ENCODE measurements around the gene UGP2. TPM values are rescaled to one million over a fixed set of nuclear protein-coding genes. Genes with fewer than 3 reads are reported as not detected.

UGP2 gene
- total and polyA plus RNA-seq, 4 experiments from 2014 or later: 77.6 to 224 (median 115) TPM

DNA sequence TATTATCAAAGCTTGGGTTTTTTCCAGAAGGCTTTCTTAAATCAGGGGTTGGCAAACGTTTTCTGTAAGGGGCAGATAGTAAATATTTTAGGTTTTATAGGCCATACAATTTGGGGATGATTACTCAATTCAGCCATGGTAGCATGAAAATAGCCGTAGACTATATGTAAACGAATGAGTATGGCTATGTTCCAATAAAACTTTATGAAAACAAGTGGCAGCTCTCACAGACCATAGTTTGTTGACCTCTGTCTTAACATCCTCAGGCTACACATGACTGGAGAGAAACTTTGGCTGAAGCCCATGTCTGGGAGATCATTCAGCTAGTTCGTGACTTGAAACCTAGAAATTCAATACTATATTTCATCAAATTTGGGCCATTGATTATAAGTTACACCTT lies 30.2 kb downstream of the UGP2 start:
- no peak for DNase-seq
- Histone ChIP-seq H3K4me1 (ENCODE audit: insufficient read depth, low read length) (peaks cover 8% of the 10 kb centered on the region), H3K9me3 (ENCODE audit: control insufficient read depth in 1 of 2, low read length in 2 of 2) (no peaks in the 10 kb centered on the region), H3K36me3 (ENCODE audit: insufficient read depth, low read length) (no peaks in the 10 kb centered on the region), H3K27ac (ENCODE audit: low read depth, low read length) (no peak overlapping the region), H3K27me3 (ENCODE audit: insufficient read depth, low read length) (no peaks in the 10 kb centered on the region), H3K4me3 (ENCODE audit: low read length in 2 of 2) (no peak overlapping the region)
- Mint-ChIP-seq H3K4me3 (no peak overlapping the region), H3K36me3 (peaks cover 41 to 54% of the 10 kb centered on the region in 2 donors), H3K9me3 (peaks cover 0 to 2% (median 0%) of the 10 kb centered on the region in 8 donors), H3K4me1 (peaks cover 33 to 53% (median 41%) of the 10 kb centered on the region in 4 donors), H3K27ac (peak overlapping the region in 1 of 7 donors; percentile 41), H3K27me3 (no peaks in the 10 kb centered on the region)
- POLR2A ChIA-PET (ENCODE audit: partially characterized antibody): no interaction called here
- intact Hi-C loops (cut with micrococcal nuclease): no loop called here
- CTCF ChIA-PET (ENCODE audit: partially characterized antibody): interaction anchor here (0.6 to 1.7 kb wide), 2 partner anchors 11 to 173 kb away, joined by 3 to 4 read pairs; no protein-coding TSS in a partner anchor

DNA sequence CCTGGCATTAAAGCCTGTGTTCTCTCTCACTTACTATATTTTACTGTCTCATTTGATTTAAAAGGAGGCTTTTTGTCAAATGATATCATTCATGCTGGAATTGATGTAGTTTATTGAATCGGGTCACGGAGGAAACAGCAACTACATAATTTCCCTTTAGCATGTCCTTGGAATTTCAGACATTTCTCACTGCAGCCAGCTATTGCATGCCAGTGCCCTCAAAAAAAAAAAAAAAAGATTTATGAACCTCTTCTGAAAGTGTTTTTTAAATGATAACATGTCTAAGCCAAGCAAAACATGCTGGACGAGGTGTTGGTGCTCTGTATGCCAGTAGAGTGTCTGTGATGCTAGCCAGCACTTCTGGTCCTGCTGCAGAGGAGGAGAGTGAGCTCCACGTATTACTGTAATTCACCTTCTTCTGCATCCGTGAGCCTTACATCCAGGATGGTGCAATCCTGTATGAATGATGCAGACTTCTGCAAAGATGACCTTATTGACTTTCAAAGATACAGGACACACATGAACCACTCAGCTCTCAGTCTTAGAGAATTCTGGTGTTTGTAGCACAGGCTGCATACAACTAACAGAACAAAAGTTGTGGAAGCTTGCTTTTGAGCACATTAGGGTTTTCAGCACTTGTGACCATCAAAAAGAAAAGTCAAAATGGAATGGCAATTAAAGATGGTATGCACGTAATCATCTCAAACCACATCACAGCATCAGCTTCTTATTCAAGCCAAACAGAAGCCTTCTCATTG lies 31.1 kb downstream of the UGP2 start:
- H3K27me3 Mint-ChIP-seq: no peaks in the 10 kb centered on the region
- intact Hi-C loops (cut with micrococcal nuclease): no loop called here
- Histone ChIP-seq H3K27ac (ENCODE audit: low read depth, low read length) (no peak overlapping the region), H3K9me3 (ENCODE audit: control insufficient read depth in 1 of 2, low read length in 2 of 2) (no peaks in the 10 kb centered on the region), H3K4me3 (ENCODE audit: low read length in 2 of 2) (no peak overlapping the region), H3K36me3 (ENCODE audit: insufficient read depth, low read length) (no peaks in the 10 kb centered on the region), H3K4me1 (ENCODE audit: insufficient read depth, low read length) (peaks cover 8% of the 10 kb centered on the region), H3K27me3 (ENCODE audit: insufficient read depth, low read length) (no peaks in the 10 kb centered on the region)
- H3K27ac Mint-ChIP-seq: no peak overlapping the region
- POLR2A ChIA-PET (ENCODE audit: partially characterized antibody): interaction anchor here (1.2 kb wide), 1 partner anchor 32 kb away, joined by 4 read pairs; no protein-coding TSS in a partner anchor
- peaks cover 0 to 2% (median 0%) of the 10 kb centered on the region in 8 donors for H3K9me3 Mint-ChIP-seq
- CTCF ChIA-PET (ENCODE audit: partially characterized antibody): interaction anchor here (1.2 to 1.7 kb wide), 2 partner anchors 11 to 174 kb away, joined by 4 to 5 read pairs; no protein-coding TSS in a partner anchor
- peaks cover 48 to 60% of the 10 kb centered on the region in 2 donors for H3K36me3 Mint-ChIP-seq
- no peak overlapping the region for H3K4me3 Mint-ChIP-seq
- peaks cover 34 to 53% (median 43%) of the 10 kb centered on the region in 4 donors for H3K4me1 Mint-ChIP-seq
- DNase-seq: no peak

DNA sequence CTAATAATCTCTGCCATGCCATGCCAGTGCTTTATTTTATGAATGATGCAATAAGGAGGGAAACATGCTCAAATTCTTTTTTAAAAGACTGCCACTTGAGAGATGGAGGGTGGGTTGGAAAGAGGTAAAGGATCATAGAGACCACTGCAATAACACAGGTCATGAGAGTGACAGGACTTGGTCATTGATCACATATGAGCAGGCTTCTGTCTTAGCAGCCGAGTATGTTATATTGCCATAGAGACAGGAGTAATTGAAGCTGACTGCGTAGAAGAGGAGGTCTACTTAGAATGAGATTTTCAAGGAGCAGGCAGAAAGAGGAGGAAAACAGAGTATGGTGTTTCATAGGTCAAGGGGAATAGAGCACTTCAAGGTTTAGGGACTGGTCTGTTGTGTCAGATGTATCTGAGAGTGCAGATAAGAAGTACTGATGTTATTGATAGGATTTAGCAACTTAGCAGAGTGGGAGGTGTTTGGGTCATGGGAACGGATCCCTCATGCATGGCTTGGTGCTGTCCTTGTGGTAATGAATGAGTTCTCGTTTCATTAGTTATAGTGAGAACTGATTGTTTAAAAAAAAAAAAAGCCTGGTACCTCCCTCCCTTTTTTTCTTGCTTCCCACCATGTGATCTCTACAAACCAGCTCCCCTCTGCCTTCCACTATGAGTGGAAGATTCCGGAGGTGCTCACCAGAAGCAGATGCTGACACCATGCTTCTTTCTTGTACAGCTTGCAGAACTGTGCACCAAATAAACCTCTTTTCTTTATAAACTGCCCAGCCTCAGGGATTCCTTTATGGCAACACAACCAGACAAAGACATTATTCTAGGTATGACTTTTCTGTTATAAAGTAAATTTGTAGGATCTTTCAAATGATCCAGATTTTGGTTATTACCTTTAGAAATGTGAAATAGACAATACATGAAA lies 32.8 kb downstream of the UGP2 start:
- CTCF ChIA-PET (ENCODE audit: partially characterized antibody): interaction anchor here (1.2 to 2.0 kb wide), 3 partner anchors 8 to 33 kb away, joined by 3 to 12 read pairs (median 3); no protein-coding TSS in a partner anchor
- no peak for DNase-seq
- Mint-ChIP-seq H3K9me3 (peaks cover 0 to 2% (median 0%) of the 10 kb centered on the region in 8 donors), H3K4me3 (no peak overlapping the region), H3K27me3 (no peaks in the 10 kb centered on the region), H3K4me1 (peaks cover 32 to 45% (median 37%) of the 10 kb centered on the region in 4 donors), H3K27ac (peak overlapping the region in 5 of 7 donors; percentile 6 to 85 (median 43)), H3K36me3 (peaks cover 44 to 51% of the 10 kb centered on the region in 2 donors)
- POLR2A ChIA-PET (ENCODE audit: partially characterized antibody): interaction anchor here (0.6 to 1.2 kb wide), 5 partner anchors 8 to 1255 kb away, joined by 3 to 4 read pairs (median 3); partner anchors contain the start of gene WDPCP
- Histone ChIP-seq H3K27me3 (ENCODE audit: insufficient read depth, low read length) (no peaks in the 10 kb centered on the region), H3K27ac (ENCODE audit: low read depth, low read length) (no peak overlapping the region), H3K4me1 (ENCODE audit: insufficient read depth, low read length) (peaks cover 8% of the 10 kb centered on the region), H3K36me3 (ENCODE audit: insufficient read depth, low read length) (no peaks in the 10 kb centered on the region), H3K9me3 (ENCODE audit: control insufficient read depth in 1 of 2, low read length in 2 of 2) (no peaks in the 10 kb centered on the region), H3K4me3 (ENCODE audit: low read length in 2 of 2) (no peak overlapping the region)
- intact Hi-C loops (cut with micrococcal nuclease): no loop called here

DNA sequence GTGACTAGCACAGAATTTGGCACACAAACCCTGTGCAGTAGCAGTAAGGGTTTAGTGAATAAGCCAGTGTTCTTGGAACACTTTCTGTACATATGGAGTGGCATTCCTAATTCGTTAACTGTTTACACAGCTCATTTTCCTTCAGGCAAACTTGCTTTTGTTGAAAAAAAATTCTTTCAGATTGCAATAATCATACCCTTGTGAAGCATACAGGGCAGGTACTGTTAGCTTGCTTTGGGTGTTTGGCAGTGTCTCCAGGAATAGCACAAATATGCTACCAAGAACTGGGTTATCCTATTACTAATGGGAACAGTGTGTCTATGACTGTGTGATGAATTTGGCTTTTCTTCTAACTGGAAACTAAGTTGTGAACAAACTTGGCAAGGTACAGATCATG lies 33.4 kb downstream of the UGP2 start:
- Histone ChIP-seq H3K9me3 (ENCODE audit: control insufficient read depth in 1 of 2, low read length in 2 of 2) (no peaks in the 10 kb centered on the region), H3K4me1 (ENCODE audit: insufficient read depth, low read length) (peaks cover 8% of the 10 kb centered on the region), H3K27ac (ENCODE audit: low read depth, low read length) (no peak overlapping the region), H3K27me3 (ENCODE audit: insufficient read depth, low read length) (no peaks in the 10 kb centered on the region), H3K4me3 (ENCODE audit: low read length in 2 of 2) (no peak overlapping the region), H3K36me3 (ENCODE audit: insufficient read depth, low read length) (no peaks in the 10 kb centered on the region)
- peak overlapping the region in 2 of 7 donors; percentile 14 to 63 for H3K27ac Mint-ChIP-seq
- H3K9me3 Mint-ChIP-seq: peaks cover 0 to 2% (median 0%) of the 10 kb centered on the region in 8 donors
- ChIA-PET POLR2A (ENCODE audit: partially characterized antibody) (interaction anchor here (0.6 to 1.2 kb wide), 5 partner anchors 9 to 1254 kb away, joined by 3 to 4 read pairs (median 3); partner anchors contain the start of gene WDPCP), CTCF (ENCODE audit: partially characterized antibody) (interaction anchor here (1.2 to 2.0 kb wide), 3 partner anchors 9 to 34 kb away, joined by 3 to 12 read pairs (median 3); no protein-coding TSS in a partner anchor)
- no peak for DNase-seq
- intact Hi-C loops (cut with micrococcal nuclease): no loop called here
- H3K36me3 Mint-ChIP-seq: peaks cover 44 to 50% of the 10 kb centered on the region in 2 donors
- no peak overlapping the region for H3K4me3 Mint-ChIP-seq
- peaks cover 31 to 45% (median 37%) of the 10 kb centered on the region in 4 donors for H3K4me1 Mint-ChIP-seq
- H3K27me3 Mint-ChIP-seq: no peaks in the 10 kb centered on the region

- Histone ChIP-seq H3K27ac (ENCODE audit: low read depth, low read length) (no peak overlapping the region), H3K4me1 (ENCODE audit: insufficient read depth, low read length) (peaks cover 8% of the 10 kb centered on the region), H3K4me3 (ENCODE audit: low read length in 2 of 2) (no peak overlapping the region), H3K9me3 (ENCODE audit: control insufficient read depth in 1 of 2, low read length in 2 of 2) (no peaks in the 10 kb centered on the region), H3K36me3 (ENCODE audit: insufficient read depth, low read length) (no peaks in the 10 kb centered on the region), H3K27me3 (ENCODE audit: insufficient read depth, low read length) (no peaks in the 10 kb centered on the region)
- Mint-ChIP-seq H3K27ac (peak overlapping the region in 4 of 7 donors; percentile 14 to 65 (median 64)), H3K27me3 (no peaks in the 10 kb centered on the region), H3K9me3 (peaks cover 0 to 2% (median 0%) of the 10 kb centered on the region in 8 donors), H3K4me1 (peaks cover 30 to 50% (median 38%) of the 10 kb centered on the region in 4 donors), H3K36me3 (peaks cover 44 to 48% of the 10 kb centered on the region in 2 donors), H3K4me3 (no peak overlapping the region)
- ChIA-PET POLR2A (ENCODE audit: partially characterized antibody) (interaction anchor here (0.9 kb wide), 1 partner anchor 11 kb away, joined by 3 read pairs; no protein-coding TSS in a partner anchor), CTCF (ENCODE audit: partially characterized antibody) (interaction anchor here (1.2 to 2.9 kb wide), 5 partner anchors 9 to 177 kb away, joined by 3 to 13 read pairs (median 6); no protein-coding TSS in a partner anchor)
- intact Hi-C loops (cut with micrococcal nuclease): no loop called here
- no peak for DNase-seq
Observed at GRCh38 chr2:63875559-63876245, 34.0 kb downstream of the UGP2 start.

GRCh38 chr2:63876311-63876710 lies 34.6 kb downstream of the UGP2 start:
- peaks cover 8% of the 10 kb centered on the region for H3K4me1 ChIP-seq (ENCODE audit: insufficient read depth, low read length)
- intact Hi-C loops (cut with micrococcal nuclease): no loop called here
- H3K36me3 ChIP-seq (ENCODE audit: insufficient read depth, low read length): no peaks in the 10 kb centered on the region
- H3K4me1 Mint-ChIP-seq: peaks cover 36 to 56% (median 43%) of the 10 kb centered on the region in 4 donors
- CTCF ChIA-PET (ENCODE audit: partially characterized antibody): interaction anchor here (1.5 to 2.9 kb wide), 3 partner anchors 13 to 178 kb away, joined by 6 to 13 read pairs (median 6); no protein-coding TSS in a partner anchor
- no peaks in the 10 kb centered on the region for H3K9me3 ChIP-seq (ENCODE audit: control insufficient read depth in 1 of 2, low read length in 2 of 2)
- no peak for DNase-seq
- no peaks in the 10 kb centered on the region for H3K27me3 ChIP-seq (ENCODE audit: insufficient read depth, low read length)
- H3K27me3 Mint-ChIP-seq: no peaks in the 10 kb centered on the region
- no peak overlapping the region for H3K4me3 ChIP-seq (ENCODE audit: low read length in 2 of 2)
- H3K9me3 Mint-ChIP-seq: peaks cover 0 to 2% (median 0%) of the 10 kb centered on the region in 8 donors
- no peak overlapping the region for H3K4me3 Mint-ChIP-seq
- POLR2A ChIA-PET (ENCODE audit: partially characterized antibody): no interaction called here
- no peak overlapping the region for H3K27ac ChIP-seq (ENCODE audit: low read depth, low read length)
- peak overlapping the region in 5 of 7 donors; percentile 19 to 78 (median 20) for H3K27ac Mint-ChIP-seq
- H3K36me3 Mint-ChIP-seq: peaks cover 44 to 51% of the 10 kb centered on the region in 2 donors
